HG02623 (cell line): ENCODE measurements around the gene MAN1A2.
A peak's percentile ranks its signal among the peaks of the same experiment; 100 is the strongest.
"Not testable (repeated sequence)": the region's sequence is repeated elsewhere in the genome, so short reads cannot be mapped to it uniquely, and the experiment has no call there.

Experiments
- ATAC-seq: cut with Tn5 transposase; IDR thresholded peaks from one replicate; pipeline ENCODE4 v1.9.1; 2021; ENCODE audit warnings: moderate library complexity; ENCODE audit not compliant: unreplicated experiment

The MAN1A2 gene

GRCh38 chr1:117367046-117368025, at the start of gene MAN1A2:
TSS of gene MAN1A2 (plus strand) at chr1:117367449. CDS start at chr1:117368184, 735 bp downstream.
- peak; percentile 61 for ATAC-seq

- ATAC-seq = no peak
These were observed 49.2 kb upstream of the MAN1A2 start for GRCh38 chr1:117318011-117318410.

GRCh38 chr1:117318426-117318825, 48.8 kb upstream of the MAN1A2 start:
- no peak for ATAC-seq

GRCh38 chr1:117320515-117320914, 46.7 kb upstream of the MAN1A2 start:
- ATAC-seq = no peak

- no peak for ATAC-seq
These were observed 45.3 kb upstream of the MAN1A2 start for GRCh38 chr1:117321680-117322609.

- no peak for ATAC-seq
These were observed 42.9 kb upstream of the MAN1A2 start for GRCh38 chr1:117324357-117324756.

GRCh38 chr1:117326035-117326434, 41.2 kb upstream of the MAN1A2 start:
- ATAC-seq = not testable (repeated sequence)

GRCh38 chr1:117327011-117327410, 40.2 kb upstream of the MAN1A2 start:
- ATAC-seq = no peak

GRCh38 chr1:117335376-117336086, 31.7 kb upstream of the MAN1A2 start:
- ATAC-seq = no peak

GRCh38 chr1:117336088-117336817, 31.0 kb upstream of the MAN1A2 start:
- ATAC-seq = no peak

- ATAC-seq = no peak
These were observed 27.2 kb upstream of the MAN1A2 start for GRCh38 chr1:117339866-117340700.

GRCh38 chr1:117341123-117341522, 26.1 kb upstream of the MAN1A2 start:
- ATAC-seq = no peak

GRCh38 chr1:117342397-117342796, 24.9 kb upstream of the MAN1A2 start:
- no peak for ATAC-seq

GRCh38 chr1:117346206-117346928, 20.9 kb upstream of the MAN1A2 start:
- ATAC-seq = no peak

GRCh38 chr1:117347907-117348306, 19.3 kb upstream of the MAN1A2 start:
- ATAC-seq = no peak

- not testable (repeated sequence) for ATAC-seq
These were observed 14.6 kb upstream of the MAN1A2 start for GRCh38 chr1:117352695-117353094.

GRCh38 chr1:117357833-117358603, 9.2 kb upstream of the MAN1A2 start:
- ATAC-seq = not testable (repeated sequence)

- not testable (repeated sequence) for ATAC-seq
These were observed 8.7 kb upstream of the MAN1A2 start for GRCh38 chr1:117358604-117358887.
